Stimulated activated naive CD8-positive, alpha-beta T cell treated with anti-CD3 and anti-CD28 coated beads, Interleukin-15, amount 100 ng/mL, for 72 hours (primary cell): ENCODE data around the gene COX14.
A peak's percentile ranks its signal among the peaks of the same experiment; 100 is the strongest.
"Not testable (repeated sequence)": the region's sequence is repeated elsewhere in the genome, so short reads cannot be mapped to it uniquely, and the experiment has no call there.

Source experiments
- ATAC-seq: fragments of 150-1000 bp; cut with Tn5 transposase; 2 replicates; pipeline ENCODE4 v1.10.0; 2021; ENCODE audit warnings: mild to moderate bottlenecking, moderate library complexity
- DNase-seq, 2 donors: peaks; one replicate each; pipeline ENCODE4 v3.0.0; 2021 to 2022
- H3K27ac Mint-ChIP-seq, 2 donors: one replicate each; pipeline ENCODE4 v1.8.0; 2022; ENCODE audit warnings: mild to moderate bottlenecking in 2 of 2, mixed read lengths in 2 of 2, moderate library complexity in 2 of 2
- H3K27me3 Mint-ChIP-seq: one replicate; pipeline ENCODE4 v1.8.0; 2022; ENCODE audit warnings: mixed read lengths
- H3K4me1 Mint-ChIP-seq: one replicate; pipeline ENCODE4 v1.8.0; 2022; ENCODE audit warnings: mild to moderate bottlenecking, mixed read lengths
- H3K4me3 Mint-ChIP-seq, 2 donors: one replicate each; pipeline ENCODE4 v1.8.0; 2022; ENCODE audit warnings: mild to moderate bottlenecking in 2 of 2, mixed read lengths in 2 of 2, moderate library complexity in 1 of 2
- H3K9me3 Mint-ChIP-seq, 2 donors: one replicate each; pipeline ENCODE4 v1.8.0; 2022; ENCODE audit warnings: mixed read lengths in 2 of 2

Gene COX14

GRCh38 chr12:50154947-50155346, 42.9 kb downstream of the COX14 start:
- H3K27ac Mint-ChIP-seq, ATAC-seq: not testable (repeated sequence)

DNA sequence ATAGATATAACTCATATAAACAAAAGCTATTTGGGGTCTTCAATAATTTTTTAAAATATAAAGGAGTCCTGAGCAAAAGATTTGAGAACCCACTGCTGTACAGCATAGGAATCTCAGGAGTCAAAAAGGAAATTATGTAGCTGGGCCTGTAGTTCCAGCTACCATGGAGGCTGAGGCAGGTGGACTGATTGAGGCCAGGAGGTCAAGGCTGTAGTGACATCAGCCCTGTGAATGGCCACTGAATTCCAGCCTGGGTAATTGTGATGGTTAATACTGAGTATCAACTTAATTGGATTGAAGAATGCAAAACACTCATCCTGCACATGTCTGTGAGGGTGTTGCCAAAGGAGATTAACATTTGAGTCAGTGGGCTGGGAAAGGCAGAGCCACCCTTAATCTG, 44.6 kb downstream of the COX14 start:
- no peaks in the 10 kb centered on the region for H3K9me3 Mint-ChIP-seq
- ATAC-seq: no peak
- H3K27ac Mint-ChIP-seq: no peak overlapping the region
- no peak overlapping the region for H3K4me3 Mint-ChIP-seq
- no peak for DNase-seq
- H3K4me1 Mint-ChIP-seq: peaks cover 23% of the 10 kb centered on the region
- H3K27me3 Mint-ChIP-seq: no peaks in the 10 kb centered on the region

More at GRCh38 chr12:50154947-50155346, 42.9 kb downstream of the COX14 start:
- not testable (repeated sequence) for H3K27me3 Mint-ChIP-seq, H3K9me3 Mint-ChIP-seq, H3K4me3 Mint-ChIP-seq, DNase-seq
- peaks cover 38% of the 10 kb centered on the region for H3K4me1 Mint-ChIP-seq

GRCh38 chr12:50157259-50157658, 45.2 kb downstream of the COX14 start:
- H3K27me3 Mint-ChIP-seq: no peaks in the 10 kb centered on the region
- H3K9me3 Mint-ChIP-seq: no peaks in the 10 kb centered on the region
- H3K4me1 Mint-ChIP-seq: peaks cover 18% of the 10 kb centered on the region
- H3K27ac Mint-ChIP-seq: no peak overlapping the region
- no peak overlapping the region for H3K4me3 Mint-ChIP-seq
- DNase-seq (no peak), ATAC-seq (no peak)

- Mint-ChIP-seq H3K9me3 (no peaks in the 10 kb centered on the region), H3K27ac (no peak overlapping the region), H3K4me1 (peaks cover 36% of the 10 kb centered on the region), H3K4me3 (no peak overlapping the region), H3K27me3 (no peaks in the 10 kb centered on the region)
- DNase-seq (no peak), ATAC-seq (no peak)
Measured at GRCh38 chr12:50160643-50161042, 48.6 kb downstream of the COX14 start.

DNA sequence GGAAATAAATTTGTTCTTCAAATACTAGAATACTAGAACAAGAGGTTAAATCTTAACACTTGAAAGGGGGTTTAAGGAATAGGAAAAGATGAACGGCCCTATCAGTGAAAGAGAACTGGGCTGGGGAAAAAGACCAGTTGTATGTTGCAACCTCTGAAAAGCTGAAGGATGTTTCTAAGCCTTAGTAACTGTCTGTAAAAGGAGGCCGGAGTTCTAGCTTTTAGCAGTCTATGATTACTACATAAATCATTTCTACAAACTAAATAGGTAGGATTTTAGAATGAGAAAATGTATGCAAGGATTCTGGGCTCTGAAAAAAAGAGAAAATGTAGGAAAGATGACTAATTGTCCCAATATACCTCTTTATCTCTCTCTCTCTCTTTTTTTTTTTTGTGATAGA, 50.2 kb downstream of the COX14 start:
- Mint-ChIP-seq H3K4me1 (peaks cover 36% of the 10 kb centered on the region), H3K4me3 (no peak overlapping the region), H3K9me3 (no peaks in the 10 kb centered on the region), H3K27ac (no peak overlapping the region), H3K27me3 (no peaks in the 10 kb centered on the region)
- DNase-seq: no peak
- ATAC-seq: no peak

DNA sequence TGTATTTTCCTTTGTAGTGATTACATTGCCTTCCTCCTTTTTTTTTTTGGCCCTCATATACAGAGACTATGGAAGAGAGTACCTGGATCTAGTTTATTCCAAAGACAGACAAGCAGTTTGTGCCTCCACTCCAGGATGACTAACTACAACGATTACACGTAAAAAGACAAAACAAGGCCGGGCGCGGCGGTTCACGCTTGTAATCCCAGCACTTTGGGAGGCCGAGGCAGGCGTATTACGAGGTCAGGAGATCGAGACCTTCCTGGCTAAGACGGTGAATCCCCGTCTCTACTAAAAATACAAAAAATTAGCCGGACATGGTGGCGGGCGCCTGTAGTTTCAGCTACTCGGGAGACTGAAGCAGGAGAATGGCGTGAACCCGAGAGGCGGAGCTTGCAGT, 52.9 kb downstream of the COX14 start:
- no peak for DNase-seq
- Mint-ChIP-seq H3K27ac (no peak overlapping the region), H3K4me1 (peaks cover 37% of the 10 kb centered on the region), H3K27me3 (no peaks in the 10 kb centered on the region), H3K9me3 (no peaks in the 10 kb centered on the region), H3K4me3 (peak overlapping the region; percentile 44 to 95)
- ATAC-seq: no peak

DNA sequence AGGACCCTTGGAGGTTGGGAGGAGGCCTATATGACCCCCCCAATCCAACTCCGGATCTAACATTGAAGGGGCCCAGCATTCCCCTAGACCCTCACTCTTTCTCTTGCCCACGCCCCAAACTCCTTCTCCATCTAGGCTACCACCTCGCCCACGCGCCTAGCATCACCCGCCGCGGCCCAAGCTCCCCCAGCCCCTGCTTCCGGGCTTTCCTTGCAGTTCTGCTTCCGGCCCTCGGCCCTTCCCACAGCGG, 54.7 kb downstream of the COX14 start:
- no peaks in the 10 kb centered on the region for H3K9me3 Mint-ChIP-seq
- peak overlapping the region; percentile 91 to 97 for H3K27ac Mint-ChIP-seq
- H3K27me3 Mint-ChIP-seq: no peaks in the 10 kb centered on the region
- peaks cover 37% of the 10 kb centered on the region for H3K4me1 Mint-ChIP-seq
- peak overlapping the region; percentile 79 to 95 for H3K4me3 Mint-ChIP-seq
- peak; percentile 70 for ATAC-seq
- peak in 1 of 2 donors; percentile 77 for DNase-seq

- no peaks in the 10 kb centered on the region for H3K27me3 Mint-ChIP-seq
- H3K4me1 Mint-ChIP-seq: peaks cover 37% of the 10 kb centered on the region
- ATAC-seq (peak; percentile 98), DNase-seq (peak; percentile 98 to 99)
- H3K4me3 Mint-ChIP-seq: peak within 1 kb of the TSS; percentile 79 to 95
- no peaks in the 10 kb centered on the region for H3K9me3 Mint-ChIP-seq
- peak within 1 kb of the TSS; percentile 91 to 97 for H3K27ac Mint-ChIP-seq
Measured at GRCh38 chr12:50167049-50167828, 55.2 kb downstream of the COX14 start, which contains the start of gene CERS5. Gene CERS5 (minus strand): TSS chr12:50167369. CDS start chr12:50167297, 72 bp downstream.
